Measurements from ENCODE around the gene SHOC1.
"Not testable (repeated sequence)": the region's sequence is repeated elsewhere in the genome, so short reads cannot be mapped to it uniquely, and the experiment has no call there.

DNA sequence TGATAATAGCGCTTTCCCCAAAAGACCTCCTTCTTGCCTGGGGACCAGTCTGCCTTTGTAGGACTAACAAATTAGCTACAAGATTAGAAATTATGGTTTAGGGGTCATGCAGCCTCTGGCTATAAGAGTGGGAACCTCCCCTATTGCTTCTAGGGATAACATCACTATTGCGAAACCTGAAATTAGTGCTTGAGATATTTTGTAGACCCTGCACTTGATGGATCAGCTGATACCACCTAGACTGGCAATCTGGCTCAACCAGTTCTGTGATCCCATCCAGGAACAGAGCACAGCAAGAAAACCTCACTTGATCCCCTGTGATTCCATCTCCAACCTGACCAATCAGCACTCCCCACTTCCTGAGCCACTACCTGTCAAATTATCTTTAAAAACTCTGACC lies 15.7 kb upstream of the SHOC1 start:
- not testable (repeated sequence) for TF ChIP-seq RFX5 (IDR thresholded peaks at IDR 0.05; ENCODE audit: low read length); POLR2AphosphoS5 (IDR thresholded peaks at IDR 0.05; ENCODE audit: low read depth, low read length); CTCF (IDR thresholded peaks at IDR 0.05); IRF3 (IDR thresholded peaks at IDR 0.05; ENCODE audit: low read depth, low read length); RAD21 (IDR thresholded peaks at IDR 0.05; ENCODE audit: low read length); SMC3 (IDR thresholded peaks at IDR 0.05; ENCODE audit: low read depth, low read length); EP300 (IDR thresholded peaks at IDR 0.05; ENCODE audit: borderline replicate concordance in 1 of 2, low read depth in 1 of 2, low read length in 1 of 2)
